ENCODE results near the gene EXOSC5. TPM values are rescaled to one million over a fixed set of nuclear protein-coding genes. Genes with fewer than 3 reads are reported as not detected.

The EXOSC5 gene
- polyA plus RNA-seq, 1 donor from 2014 or later = 42.0 TPM

DNA sequence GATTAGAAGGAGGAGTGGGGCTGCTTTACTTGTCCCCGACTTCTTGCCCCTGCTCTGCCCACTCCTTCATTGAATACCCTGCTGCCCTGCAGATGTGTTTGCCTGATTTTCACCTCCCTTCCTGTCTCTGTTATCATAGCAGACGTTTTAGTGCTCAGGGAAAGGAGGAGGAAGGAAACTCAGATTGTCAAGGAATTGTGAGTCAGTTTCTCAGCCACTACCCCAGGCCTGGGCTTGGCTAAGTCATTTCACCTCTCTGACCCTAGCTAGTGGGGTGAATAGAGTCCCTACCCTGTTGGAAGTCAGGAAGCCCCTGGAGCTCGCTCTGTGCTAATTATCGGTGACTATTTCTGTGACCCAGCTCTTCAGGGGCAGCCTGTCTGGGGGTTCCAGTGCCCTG lies 4.3 kb upstream of the EXOSC5 start:
- no peaks in the 10 kb centered on the region for H4K20me1 ChIP-seq (ENCODE audit: insufficient read depth)
- H3K4me2 ChIP-seq (ENCODE audit: low read length) = no peak overlapping the region
- H3K4me3 ChIP-seq (ENCODE audit: low read length) = no peak overlapping the region
- no peak overlapping the region for H2AFZ ChIP-seq (ENCODE audit: low read depth, low read length)
- no peak overlapping the region for H3K27ac ChIP-seq (ENCODE audit: low read length)
- peaks cover 16% of the 10 kb centered on the region for H3K79me2 ChIP-seq (replicated peaks; ENCODE audit: insufficient read depth, low read length)
- H3K36me3 ChIP-seq (ENCODE audit: insufficient read depth, low read length) = no peaks in the 10 kb centered on the region
- no peaks in the 10 kb centered on the region for H3F3A ChIP-seq (ENCODE audit: insufficient read depth, low read length, poor library complexity, severe bottlenecking)
- H3K27me3 ChIP-seq (ENCODE audit: insufficient read depth, low read depth, low read length) = no peaks in the 10 kb centered on the region
- no peaks in the 10 kb centered on the region for H3K9me2 ChIP-seq (ENCODE audit: insufficient read depth, low read length)
- H3K9me3 ChIP-seq (ENCODE audit: low read length) = no peaks in the 10 kb centered on the region
- TF ChIP-seq EZH2 (IDR thresholded peaks at IDR 0.05; ENCODE audit: borderline replicate concordance, insufficient read depth, low read length, poor library complexity, severe bottlenecking) = no peak
- TF ChIP-seq, protein P1, sequence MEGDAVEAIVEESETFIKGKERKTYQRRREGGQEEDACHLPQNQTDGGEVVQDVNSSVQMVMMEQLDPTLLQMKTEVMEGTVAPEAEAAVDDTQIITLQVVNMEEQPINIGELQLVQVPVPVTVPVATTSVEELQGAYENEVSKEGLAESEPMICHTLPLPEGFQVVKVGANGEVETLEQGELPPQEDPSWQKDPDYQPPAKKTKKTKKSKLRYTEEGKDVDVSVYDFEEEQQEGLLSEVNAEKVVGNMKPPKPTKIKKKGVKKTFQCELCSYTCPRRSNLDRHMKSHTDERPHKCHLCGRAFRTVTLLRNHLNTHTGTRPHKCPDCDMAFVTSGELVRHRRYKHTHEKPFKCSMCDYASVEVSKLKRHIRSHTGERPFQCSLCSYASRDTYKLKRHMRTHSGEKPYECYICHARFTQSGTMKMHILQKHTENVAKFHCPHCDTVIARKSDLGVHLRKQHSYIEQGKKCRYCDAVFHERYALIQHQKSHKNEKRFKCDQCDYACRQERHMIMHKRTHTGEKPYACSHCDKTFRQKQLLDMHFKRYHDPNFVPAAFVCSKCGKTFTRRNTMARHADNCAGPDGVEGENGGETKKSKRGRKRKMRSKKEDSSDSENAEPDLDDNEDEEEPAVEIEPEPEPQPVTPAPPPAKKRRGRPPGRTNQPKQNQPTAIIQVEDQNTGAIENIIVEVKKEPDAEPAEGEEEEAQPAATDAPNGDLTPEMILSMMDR (IDR thresholded peaks at IDR 0.05; ENCODE audit: poor library complexity, severe bottlenecking) = no peak
- H3K9ac ChIP-seq (ENCODE audit: low read length) = no peak overlapping the region

DNA sequence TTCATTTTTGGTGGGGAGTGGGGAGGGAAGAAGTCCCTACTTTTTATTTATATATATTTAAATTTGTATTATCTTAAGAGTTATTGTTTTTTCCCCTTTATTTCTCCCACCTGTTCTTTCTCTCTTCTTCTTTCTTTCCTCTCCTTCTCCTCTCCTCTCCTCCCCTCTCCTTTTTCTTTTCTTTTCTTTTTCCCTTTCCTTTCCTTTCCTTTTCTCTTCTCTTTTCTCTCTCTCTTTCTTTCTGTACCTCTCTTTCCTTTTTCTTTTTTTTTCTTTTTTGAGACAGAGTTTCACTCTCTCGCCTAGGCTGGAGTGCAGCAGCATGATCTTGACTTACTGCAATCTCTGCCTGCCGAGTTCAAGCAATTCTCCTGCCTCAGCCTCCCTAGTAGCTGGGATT lies 2.4 kb upstream of the EXOSC5 start:
- Histone ChIP-seq H3K4me2 (ENCODE audit: low read length) (no peak overlapping the region), H3K36me3 (ENCODE audit: insufficient read depth, low read length) (no peaks in the 10 kb centered on the region), H3K9ac (ENCODE audit: low read length) (no peak overlapping the region), H3K27ac (ENCODE audit: low read length) (no peak overlapping the region), H3F3A (ENCODE audit: insufficient read depth, low read length, poor library complexity, severe bottlenecking) (no peaks in the 10 kb centered on the region), H3K9me3 (ENCODE audit: low read length) (no peaks in the 10 kb centered on the region), H3K4me3 (ENCODE audit: low read length) (no peak overlapping the region), H3K27me3 (ENCODE audit: insufficient read depth, low read depth, low read length) (no peaks in the 10 kb centered on the region), H3K9me2 (ENCODE audit: insufficient read depth, low read length) (no peaks in the 10 kb centered on the region), H4K20me1 (ENCODE audit: insufficient read depth) (no peaks in the 10 kb centered on the region), H3K79me2 (replicated peaks; ENCODE audit: insufficient read depth, low read length) (peaks cover 16% of the 10 kb centered on the region), H2AFZ (ENCODE audit: low read depth, low read length) (no peak overlapping the region)
- TF ChIP-seq TAF1 (IDR thresholded peaks at IDR 0.05; ENCODE audit: low read depth) (no peak), POLR2AphosphoS5 (IDR thresholded peaks at IDR 0.05) (no peak), SMC3 (conservative IDR thresholded peaks at IDR 0.05; ENCODE audit: poor library complexity) (no peak), RAD21 (conservative IDR thresholded peaks at IDR 0.05) (no peak), MXI1 (conservative IDR thresholded peaks at IDR 0.05; ENCODE audit: poor library complexity, severe bottlenecking) (no peak), EZH2 (IDR thresholded peaks at IDR 0.05; ENCODE audit: borderline replicate concordance, insufficient read depth, low read length, poor library complexity, severe bottlenecking) (no peak), EP300 (conservative IDR thresholded peaks at IDR 0.05; ENCODE audit: poor library complexity, severe bottlenecking) (no peak)
- TF ChIP-seq, protein P2, sequence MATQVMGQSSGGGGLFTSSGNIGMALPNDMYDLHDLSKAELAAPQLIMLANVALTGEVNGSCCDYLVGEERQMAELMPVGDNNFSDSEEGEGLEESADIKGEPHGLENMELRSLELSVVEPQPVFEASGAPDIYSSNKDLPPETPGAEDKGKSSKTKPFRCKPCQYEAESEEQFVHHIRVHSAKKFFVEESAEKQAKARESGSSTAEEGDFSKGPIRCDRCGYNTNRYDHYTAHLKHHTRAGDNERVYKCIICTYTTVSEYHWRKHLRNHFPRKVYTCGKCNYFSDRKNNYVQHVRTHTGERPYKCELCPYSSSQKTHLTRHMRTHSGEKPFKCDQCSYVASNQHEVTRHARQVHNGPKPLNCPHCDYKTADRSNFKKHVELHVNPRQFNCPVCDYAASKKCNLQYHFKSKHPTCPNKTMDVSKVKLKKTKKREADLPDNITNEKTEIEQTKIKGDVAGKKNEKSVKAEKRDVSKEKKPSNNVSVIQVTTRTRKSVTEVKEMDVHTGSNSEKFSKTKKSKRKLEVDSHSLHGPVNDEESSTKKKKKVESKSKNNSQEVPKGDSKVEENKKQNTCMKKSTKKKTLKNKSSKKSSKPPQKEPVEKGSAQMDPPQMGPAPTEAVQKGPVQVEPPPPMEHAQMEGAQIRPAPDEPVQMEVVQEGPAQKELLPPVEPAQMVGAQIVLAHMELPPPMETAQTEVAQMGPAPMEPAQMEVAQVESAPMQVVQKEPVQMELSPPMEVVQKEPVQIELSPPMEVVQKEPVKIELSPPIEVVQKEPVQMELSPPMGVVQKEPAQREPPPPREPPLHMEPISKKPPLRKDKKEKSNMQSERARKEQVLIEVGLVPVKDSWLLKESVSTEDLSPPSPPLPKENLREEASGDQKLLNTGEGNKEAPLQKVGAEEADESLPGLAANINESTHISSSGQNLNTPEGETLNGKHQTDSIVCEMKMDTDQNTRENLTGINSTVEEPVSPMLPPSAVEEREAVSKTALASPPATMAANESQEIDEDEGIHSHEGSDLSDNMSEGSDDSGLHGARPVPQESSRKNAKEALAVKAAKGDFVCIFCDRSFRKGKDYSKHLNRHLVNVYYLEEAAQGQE (IDR thresholded peaks at IDR 0.05; ENCODE audit: borderline replicate concordance) = no peak
- TF ChIP-seq, protein P1 (IDR thresholded peaks at IDR 0.05; ENCODE audit: poor library complexity, severe bottlenecking) = no peak
